Right lobe of liver (tissue), 6 donors: ENCODE results near the gene MAK. TPM values are rescaled to one million over a fixed set of nuclear protein-coding genes. Genes with fewer than 3 reads are reported as not detected.
"Not testable (repeated sequence)": the region's sequence is repeated elsewhere in the genome, so short reads cannot be mapped to it uniquely, and the experiment has no call there.

Source experiments
- ATAC-seq, 4 donors: fragments of 200-7000 bp; cut with Tn5 transposase; one replicate each; pipeline ENCODE4 v1.9.1; 2020; ENCODE audit warnings: mild to moderate bottlenecking in 4 of 4, moderate library complexity in 4 of 4
- DNase-seq, 3 donors: peaks; one replicate each; pipeline ENCODE4 v3.0.0-alpha.2; 2020
- H3K27ac ChIP-seq, 3 donors: fragments of 200-600 bp; one replicate each; pipeline ENCODE4 v1.8.0; 2022
- H3K27me3 ChIP-seq, 2 donors: fragments of 200-600 bp; one replicate each; pipeline ENCODE4 v1.8.0; 2022
- H3K36me3 ChIP-seq, 4 donors: fragments of 200-600 bp; sonication (generic) in 1 of 4; one replicate each; pipeline versions ENCODE4 v1.5.1 to v1.8.0; 2017 to 2022; ENCODE audit warnings: control low read depth in 1 of 4
- H3K4me1 ChIP-seq, 4 donors: fragments of 200-600 bp; sonication (generic) in 1 of 4; one replicate each; pipeline versions ENCODE4 v1.5.1 to v1.8.0; 2017 to 2022; ENCODE audit warnings: control low read depth in 1 of 4
- H3K4me3 ChIP-seq, 3 donors: fragments of 200-600 bp; one replicate each; pipeline ENCODE4 v1.8.0; 2022
- H3K9me3 ChIP-seq, 4 donors: fragments of 200-600 bp; sonication (generic) in 1 of 4; one replicate each; pipeline versions ENCODE4 v1.5.1 to v1.8.0; 2017 to 2022; ENCODE audit warnings: control low read depth in 1 of 4
- CTCF ChIP-seq, 4 donors: fragments of 200-600 bp in 3 of 4; fragments of 450-650 bp in 1 of 4; IDR thresholded peaks; one replicate each; pipeline versions ENCODE4 v1.5.1 to v1.8.0; 2016 to 2022; ENCODE audit warnings: antibody characterized with exemption in 4 of 4, mild to moderate bottlenecking in 2 of 4
- POLR2A ChIP-seq: fragments of 450-650 bp; IDR thresholded peaks from one replicate; pipeline ENCODE4 v1.6.1; 2017; ENCODE audit warnings: antibody characterized with exemption, mild to moderate bottlenecking
- WGBS: methylation state at CpG from one replicate; pipeline ENCODE4 v1.1.6; 2018; ENCODE audit warnings: low coverage, low lambda C conversion rate; ENCODE audit not compliant: insufficient coverage; ENCODE audit errors: missing lambda C conversion rate; 5-methylcytosine and 5-hydroxymethylcytosine counted together
- intact Hi-C, 2 donors: fragments of 100-400 bp; cut with DNase I; formaldehyde crosslinking; loops; one replicate each; pipeline versions ENCODE4 v1.11.2 to v1.14.1; 2022
- total RNA-seq, 6 experiments: library from RNA; depleted of rRNA in 2 of 6; stranded (reverse); fragments of >200 nt in 2 of 6; fragmentation: NEBNext Ultra II Directional in 3 of 6; extraction: Animal tissue kit (Norgen Biotek cat#: 25700) in 3 of 6; gene quantifications; one replicate each; pipeline versions ENCODE4 v1.1.0 to v1.2.4, GENCODE V29; 2016 to 2023
- donor health status: DM: no; HTN: yes; CAD: no.
- donor health status: DM: no; HTN: no; CAD: no.
- donor health status: DM: no; HTN: no; CAD: no.
- donor health status: DM: no; HTN: yes; CAD: no.
- donor health status: DM: no; HTN: yes; CAD: no.

MAK gene
- total RNA-seq, 6 experiments from 2014 or later: 0.12 to 0.18 (median 0.15) TPM; not detected in 3

GRCh38 chr6:10723567-10723881 lies 114.8 kb downstream of the MAK start:
- H3K27ac ChIP-seq: peak overlapping the region; percentile 51 to 78 (median 66)
- no peaks in the 10 kb centered on the region for H3K27me3 ChIP-seq
- intact Hi-C loops: no loop called here
- H3K36me3 ChIP-seq: peaks cover 0 to 3% (median under 1%) of the 10 kb centered on the region in 4 donors
- no peaks in the 10 kb centered on the region for H3K9me3 ChIP-seq
- ATAC-seq: no peak
- H3K4me3 ChIP-seq: peak overlapping the region; percentile 70 to 76 (median 73)
- H3K4me1 ChIP-seq: peaks cover 0 to 13% (median 0%) of the 10 kb centered on the region in 4 donors
- 20% methylated on average over 7 of the region's 7 CpGs for WGBS
- TF ChIP-seq POLR2A (no peak), CTCF (IDR thresholded peaks at IDR 0.05) (no peak)
- no peak for DNase-seq

GRCh38 chr6:10722820-10723566 lies 115.3 kb downstream of the MAK start, which contains the start of gene TMEM14C:
TSS of gene TMEM14C (plus strand) at chr6:10723070. CDS start at chr6:10724614, 1,544 bp downstream.
- Histone ChIP-seq H3K4me1 (peaks cover 0 to 13% (median 0%) of the 10 kb centered on the region in 4 donors), H3K36me3 (peaks cover 0 to 2% (median 0%) of the 10 kb centered on the region in 4 donors), H3K9me3 (no peaks in the 10 kb centered on the region), H3K27ac (peak within 1 kb of the TSS; percentile 62 to 78 (median 66)), H3K4me3 (peak within 1 kb of the TSS; percentile 70 to 76 (median 73)), H3K27me3 (no peaks in the 10 kb centered on the region)
- intact Hi-C loops: no loop called here
- DNase-seq (peak; percentile 99 to 100 (median 100)), ATAC-seq (peak; percentile 98 to 100 (median 98))
- peak; percentile 94 for TF ChIP-seq POLR2A
- no peak for TF ChIP-seq CTCF (IDR thresholded peaks at IDR 0.05)
- under 1% methylated on average over 30 of the region's 55 CpGs for WGBS

- Histone ChIP-seq H3K4me1 (peaks cover 0 to 13% (median 0%) of the 10 kb centered on the region in 4 donors), H3K27me3 (no peaks in the 10 kb centered on the region), H3K27ac (peak overlapping the region; percentile 42 to 75 (median 62)), H3K36me3 (peaks cover 0 to 2% (median 0%) of the 10 kb centered on the region in 4 donors), H3K9me3 (no peaks in the 10 kb centered on the region), H3K4me3 (peak overlapping the region; percentile 70 to 76 (median 73))
- 4% methylated on average over 3 of the region's 6 CpGs for WGBS
- intact Hi-C loops: no loop called here
- DNase-seq: no peak
- TF ChIP-seq POLR2A: no peak
- no peak for TF ChIP-seq CTCF (IDR thresholded peaks at IDR 0.05)
- no peak for ATAC-seq
These were observed 115.8 kb downstream of the MAK start for GRCh38 chr6:10722570-10722819.

- intact Hi-C loops: no loop called here
- DNase-seq: no peak
- 87% methylated on average over 11 of the region's 11 CpGs for WGBS
These were observed 116.3 kb downstream of the MAK start for GRCh38 chr6:10721850-10722569.

GRCh38 chr6:10720960-10721849 lies 117.1 kb downstream of the MAK start:
- DNase-seq, intact Hi-C loops, ATAC-seq, H3K36me3 ChIP-seq, H3K27me3 ChIP-seq, H3K9me3 ChIP-seq: not testable (repeated sequence)
- Histone ChIP-seq H3K4me3 (peak overlapping the region; percentile 44 to 75 (median 47)), H3K4me1 (peaks cover 0 to 13% (median 0%) of the 10 kb centered on the region in 4 donors), H3K27ac (peak overlapping the region in 1 of 3 donors; percentile 70)
- WGBS: 87% methylated on average over 14 of the region's 17 CpGs

More at GRCh38 chr6:10721850-10722569, 116.3 kb downstream of the MAK start:
- Histone ChIP-seq H3K4me3 (peak overlapping the region; percentile 70 to 76 (median 73)), H3K27me3 (no peaks in the 10 kb centered on the region), H3K36me3 (peaks cover 0 to 2% (median 0%) of the 10 kb centered on the region in 4 donors), H3K9me3 (no peaks in the 10 kb centered on the region), H3K4me1 (peaks cover 0 to 13% (median 0%) of the 10 kb centered on the region in 4 donors), H3K27ac (peak overlapping the region; percentile 42 to 75 (median 62))
- ATAC-seq: no peak
- TF ChIP-seq CTCF (IDR thresholded peaks at IDR 0.05) (no peak), POLR2A (no peak)
